GM12892 (cell line): ENCODE results near the gene USH1G.

ENCODE experiments used
- POLR2A ChIP-seq: IDR thresholded peaks from 2 replicates; pipeline ENCODE4 v1.6.1; 2011; ENCODE audit warnings: low read depth, low read length, control low read depth
- POLR2AphosphoS5 ChIP-seq: IDR thresholded peaks from 2 replicates; pipeline ENCODE4 v1.6.1; 2011; ENCODE audit warnings: low read depth, low read length, control low read depth
- TAF1 ChIP-seq: IDR thresholded peaks from 2 replicates; pipeline ENCODE4 v1.6.1; 2011; ENCODE audit warnings: low read depth, mild to moderate bottlenecking, control low read depth, low read length, borderline replicate concordance

- TF ChIP-seq TAF1 (no peak), POLR2A (no peak), POLR2AphosphoS5 (no peak)
Observed at GRCh38 chr17:74939534-74939933, 16.5 kb upstream of the USH1G start.
